Measurements from ENCODE around the gene TRAPPC2B.
"Not testable (repeated sequence)": the region's sequence is repeated elsewhere in the genome, so short reads cannot be mapped to it uniquely, and the experiment has no call there.

GRCh38 chr19:57374647-57375046 is 11.3 kb downstream of the TRAPPC2B start:
- TF ChIP-seq, protein P1, sequence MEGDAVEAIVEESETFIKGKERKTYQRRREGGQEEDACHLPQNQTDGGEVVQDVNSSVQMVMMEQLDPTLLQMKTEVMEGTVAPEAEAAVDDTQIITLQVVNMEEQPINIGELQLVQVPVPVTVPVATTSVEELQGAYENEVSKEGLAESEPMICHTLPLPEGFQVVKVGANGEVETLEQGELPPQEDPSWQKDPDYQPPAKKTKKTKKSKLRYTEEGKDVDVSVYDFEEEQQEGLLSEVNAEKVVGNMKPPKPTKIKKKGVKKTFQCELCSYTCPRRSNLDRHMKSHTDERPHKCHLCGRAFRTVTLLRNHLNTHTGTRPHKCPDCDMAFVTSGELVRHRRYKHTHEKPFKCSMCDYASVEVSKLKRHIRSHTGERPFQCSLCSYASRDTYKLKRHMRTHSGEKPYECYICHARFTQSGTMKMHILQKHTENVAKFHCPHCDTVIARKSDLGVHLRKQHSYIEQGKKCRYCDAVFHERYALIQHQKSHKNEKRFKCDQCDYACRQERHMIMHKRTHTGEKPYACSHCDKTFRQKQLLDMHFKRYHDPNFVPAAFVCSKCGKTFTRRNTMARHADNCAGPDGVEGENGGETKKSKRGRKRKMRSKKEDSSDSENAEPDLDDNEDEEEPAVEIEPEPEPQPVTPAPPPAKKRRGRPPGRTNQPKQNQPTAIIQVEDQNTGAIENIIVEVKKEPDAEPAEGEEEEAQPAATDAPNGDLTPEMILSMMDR (IDR thresholded peaks at IDR 0.05; ENCODE audit: low read depth, low read length) = not testable (repeated sequence)
- not testable (repeated sequence) for TF ChIP-seq MYC (IDR thresholded peaks at IDR 0.05; ENCODE audit: low read depth, low read length)
